ENCODE measurements around the gene RNF167. TPM values are rescaled to one million over a fixed set of nuclear protein-coding genes. Genes with fewer than 3 reads are reported as not detected.

RNF167 gene
- total and polyA plus RNA-seq, 2 of the 8 experiments (the other 6 are each of a cell fraction or from before 2014, with no cell fraction given) = 140 to 281 TPM

DNA sequence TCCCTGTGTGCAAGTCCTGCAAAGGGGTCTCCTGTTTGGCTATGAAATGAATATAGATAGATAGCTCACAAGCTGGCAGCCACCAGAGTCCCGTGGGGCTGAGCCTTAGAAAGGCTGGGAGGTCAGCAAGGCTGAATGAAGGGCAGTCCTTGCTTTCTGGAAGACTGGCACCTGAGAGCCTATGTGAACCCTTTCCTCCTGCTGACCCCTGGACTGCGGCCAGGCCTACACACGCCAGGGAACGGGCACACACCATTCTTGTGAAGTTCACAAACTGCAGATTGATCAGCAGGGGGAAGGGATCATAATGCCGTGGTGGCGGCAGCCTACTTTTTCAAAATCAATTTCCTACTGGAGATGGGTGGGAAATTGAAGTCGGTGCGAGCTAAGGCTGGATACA is 41.7 kb upstream of the RNF167 start (continued):
- no peak for TF ChIP-seq ATF3 (IDR thresholded peaks at IDR 0.05; ENCODE audit: insufficient read depth, low read depth, low read length)
- TF ChIP-seq ASH2L (IDR thresholded peaks at IDR 0.05; ENCODE audit: low read length) = no peak
- no peak for TF ChIP-seq SIN3A (conservative IDR thresholded peaks at IDR 0.05 in 1 of 2, IDR thresholded peaks at IDR 0.05 in 1 of 2; ENCODE audit: low read depth in 1 of 2, low read length in 2 of 2)
- TF ChIP-seq, protein P1, sequence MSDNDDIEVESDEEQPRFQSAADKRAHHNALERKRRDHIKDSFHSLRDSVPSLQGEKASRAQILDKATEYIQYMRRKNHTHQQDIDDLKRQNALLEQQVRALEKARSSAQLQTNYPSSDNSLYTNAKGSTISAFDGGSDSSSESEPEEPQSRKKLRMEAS (IDR thresholded peaks at IDR 0.05) = no peak
- TF ChIP-seq CHD2 (IDR thresholded peaks at IDR 0.05; ENCODE audit: low read length) = no peak
- no peak for TF ChIP-seq TAF7 (optimal IDR thresholded peaks at IDR 0.05; ENCODE audit: borderline replicate concordance, low read depth, low read length)
- no peak for TF ChIP-seq NRF1 (IDR thresholded peaks at IDR 0.05; ENCODE audit: low read depth, low read length)
